Neuron (in vitro differentiated cells): ENCODE results near the gene ADCY5.

Experiments used
- H2AFZ ChIP-seq: one replicate; pipeline ENCODE4 v1.6.1; 2013; ENCODE audit warnings: low read depth, mild to moderate bottlenecking, inconsistent platforms, low read length, moderate library complexity
- H3K27me3 ChIP-seq: one replicate; pipeline ENCODE4 v1.6.1; 2013; ENCODE audit warnings: low read length; ENCODE audit not compliant: insufficient read depth
- H3K36me3 ChIP-seq: one replicate; pipeline ENCODE4 v1.6.1; 2013; ENCODE audit warnings: low read length; ENCODE audit not compliant: insufficient read depth
- H3K4me1 ChIP-seq: one replicate; pipeline ENCODE4 v1.6.1; 2013; ENCODE audit warnings: low read length; ENCODE audit not compliant: insufficient read depth
- H3K4me3 ChIP-seq: 2 replicates; pipeline ENCODE4 v1.5.1; 2013; ENCODE audit warnings: mild to moderate bottlenecking, low read length, moderate library complexity
- H3K9me3 ChIP-seq: one replicate; pipeline ENCODE4 v1.6.1; 2013; ENCODE audit warnings: low read length

ADCY5 gene

GRCh38 chr3:123478314-123478713 is 29.4 kb upstream of the ADCY5 start:
- Histone ChIP-seq H3K36me3 (no peaks in the 10 kb centered on the region), H3K4me3 (no peak overlapping the region), H3K27me3 (no peaks in the 10 kb centered on the region), H2AFZ (no peak overlapping the region), H3K4me1 (no peaks in the 10 kb centered on the region), H3K9me3 (no peaks in the 10 kb centered on the region)

GRCh38 chr3:123476967-123477750 is 28.3 kb upstream of the ADCY5 start:
- Histone ChIP-seq H3K4me3 (no peak overlapping the region), H3K27me3 (no peaks in the 10 kb centered on the region), H2AFZ (no peak overlapping the region), H3K9me3 (no peaks in the 10 kb centered on the region), H3K4me1 (no peaks in the 10 kb centered on the region), H3K36me3 (no peaks in the 10 kb centered on the region)

- Histone ChIP-seq H3K27me3 (peaks cover 3% of the 10 kb centered on the region), H3K4me3 (no peak overlapping the region), H2AFZ (no peak overlapping the region), H3K9me3 (no peaks in the 10 kb centered on the region), H3K4me1 (no peaks in the 10 kb centered on the region), H3K36me3 (no peaks in the 10 kb centered on the region)
These were observed 26.9 kb upstream of the ADCY5 start for GRCh38 chr3:123475786-123476185.

GRCh38 chr3:123471106-123471505 is 22.2 kb upstream of the ADCY5 start:
- Histone ChIP-seq H3K4me1 (no peaks in the 10 kb centered on the region), H3K4me3 (no peak overlapping the region), H3K27me3 (peaks cover 3% of the 10 kb centered on the region), H3K36me3 (no peaks in the 10 kb centered on the region), H2AFZ (no peak overlapping the region), H3K9me3 (no peaks in the 10 kb centered on the region)

- no peak overlapping the region for H2AFZ ChIP-seq
- no peaks in the 10 kb centered on the region for H3K4me1 ChIP-seq
- peaks cover 6% of the 10 kb centered on the region for H3K27me3 ChIP-seq
- no peaks in the 10 kb centered on the region for H3K36me3 ChIP-seq
- H3K4me3 ChIP-seq = no peak overlapping the region
- no peaks in the 10 kb centered on the region for H3K9me3 ChIP-seq
These were observed 20.6 kb upstream of the ADCY5 start for GRCh38 chr3:123469323-123469995.

- Histone ChIP-seq H2AFZ (no peak overlapping the region), H3K4me3 (no peak overlapping the region), H3K4me1 (no peaks in the 10 kb centered on the region), H3K36me3 (no peaks in the 10 kb centered on the region), H3K9me3 (no peaks in the 10 kb centered on the region), H3K27me3 (peaks cover 6% of the 10 kb centered on the region)
These were observed 18.2 kb upstream of the ADCY5 start for GRCh38 chr3:123467046-123467445.

GRCh38 chr3:123464211-123464610 is 15.3 kb upstream of the ADCY5 start:
- peaks cover 8% of the 10 kb centered on the region for H3K4me1 ChIP-seq
- H3K36me3 ChIP-seq = no peaks in the 10 kb centered on the region
- peaks cover 5% of the 10 kb centered on the region for H3K27me3 ChIP-seq
- no peak overlapping the region for H2AFZ ChIP-seq
- no peaks in the 10 kb centered on the region for H3K9me3 ChIP-seq
- H3K4me3 ChIP-seq = no peak overlapping the region

GRCh38 chr3:123459862-123460261 is 11.0 kb upstream of the ADCY5 start:
- no peak overlapping the region for H2AFZ ChIP-seq
- peak overlapping the region; percentile 0 for H3K4me3 ChIP-seq
- H3K36me3 ChIP-seq = no peaks in the 10 kb centered on the region
- H3K9me3 ChIP-seq = no peaks in the 10 kb centered on the region
- peaks cover 8% of the 10 kb centered on the region for H3K4me1 ChIP-seq
- peaks cover 6% of the 10 kb centered on the region for H3K27me3 ChIP-seq

- Histone ChIP-seq H3K27me3 (peaks cover 15% of the 10 kb centered on the region), H3K4me3 (no peak overlapping the region), H3K9me3 (no peaks in the 10 kb centered on the region), H3K4me1 (peaks cover 8% of the 10 kb centered on the region), H2AFZ (no peak overlapping the region), H3K36me3 (no peaks in the 10 kb centered on the region)
These were observed 9.4 kb upstream of the ADCY5 start for GRCh38 chr3:123458255-123458654.

GRCh38 chr3:123457841-123458240 is 9.0 kb upstream of the ADCY5 start:
- H3K9me3 ChIP-seq = no peaks in the 10 kb centered on the region
- H3K4me1 ChIP-seq = peaks cover 8% of the 10 kb centered on the region
- no peak overlapping the region for H2AFZ ChIP-seq
- H3K27me3 ChIP-seq = peaks cover 18% of the 10 kb centered on the region
- H3K36me3 ChIP-seq = no peaks in the 10 kb centered on the region
- H3K4me3 ChIP-seq = no peak overlapping the region

GRCh38 chr3:123453675-123454074 is 4.8 kb upstream of the ADCY5 start:
- H3K4me1 ChIP-seq = peaks cover 2% of the 10 kb centered on the region
- H3K36me3 ChIP-seq = no peaks in the 10 kb centered on the region
- H3K9me3 ChIP-seq = no peaks in the 10 kb centered on the region
- no peak overlapping the region for H3K4me3 ChIP-seq
- no peak overlapping the region for H2AFZ ChIP-seq
- peaks cover 28% of the 10 kb centered on the region for H3K27me3 ChIP-seq

- H3K4me1 ChIP-seq = peaks cover 4% of the 10 kb centered on the region
These were observed 2.3 kb upstream of the ADCY5 start for GRCh38 chr3:123451186-123451585.

GRCh38 chr3:123449997-123450604 is 1.2 kb upstream of the ADCY5 start:
- peaks cover 56% of the 10 kb centered on the region for H3K27me3 ChIP-seq
- H3K9me3 ChIP-seq = peaks cover 3% of the 10 kb centered on the region
- H2AFZ ChIP-seq = peak overlapping the region; percentile 91
- peak overlapping the region; percentile 64 for H3K4me3 ChIP-seq
- H3K36me3 ChIP-seq = no peaks in the 10 kb centered on the region
- peaks cover 4% of the 10 kb centered on the region for H3K4me1 ChIP-seq

More at GRCh38 chr3:123451186-123451585, 2.3 kb upstream of the ADCY5 start:
- no peaks in the 10 kb centered on the region for H3K36me3 ChIP-seq
- no peak overlapping the region for H3K4me3 ChIP-seq
- H2AFZ ChIP-seq = no peak overlapping the region
- peaks cover 3% of the 10 kb centered on the region for H3K9me3 ChIP-seq
- peaks cover 45% of the 10 kb centered on the region for H3K27me3 ChIP-seq
